Measurements from ENCODE around the gene THEMIS. TPM values are rescaled to one million over a fixed set of nuclear protein-coding genes. Genes with fewer than 3 reads are reported as not detected.

THEMIS gene
- total and polyA plus RNA-seq, 2 of the 4 experiments (the other 2 are of a cell fraction): not detected

DNA sequence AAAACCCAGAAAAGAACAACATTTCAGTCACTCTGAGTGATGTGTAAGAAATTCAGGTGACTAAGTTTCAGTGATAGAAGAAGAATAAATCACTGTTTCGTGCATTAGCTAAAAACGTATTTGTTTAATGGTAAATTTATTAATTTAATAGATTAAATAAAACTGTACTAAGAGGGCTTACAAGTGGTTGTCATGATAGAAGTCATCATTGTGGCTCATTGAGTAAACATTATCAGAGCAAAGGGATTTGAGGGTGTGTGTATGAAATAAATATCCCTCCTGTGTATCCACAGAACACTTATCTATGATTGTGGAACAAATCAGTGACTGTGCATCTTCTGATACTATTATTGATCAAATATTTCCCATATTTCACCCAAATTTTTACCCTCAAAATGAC is 40.1 kb downstream of the THEMIS start:
- CTCF ChIA-PET: no interaction called here
- no peak overlapping the region for H3K14ac ChIP-seq (replicated peaks; ENCODE audit: low read depth, low read length)
- no peak overlapping the region for H2BK15ac ChIP-seq (ENCODE audit: low read depth, low read length)
- dilution Hi-C loops (cut with HindIII; ENCODE audit: low sequenced_read_pairs, unreplicated experiment): no loop called here
- ATAC-seq (ENCODE audit: low read depth) (no peak), DNase-seq (no peak)
- H4K20me1 ChIP-seq (ENCODE audit: insufficient read depth, low read length): no peaks in the 10 kb centered on the region
- no peak overlapping the region for H3K4ac ChIP-seq (ENCODE audit: low read depth, low read length)
- no peak overlapping the region for H3K56ac ChIP-seq (ENCODE audit: extremely low read depth, insufficient read depth, low read length)
- no peaks in the 10 kb centered on the region for H3K36me3 ChIP-seq (ENCODE audit: control insufficient read depth, insufficient read depth, low read length)
- no peaks in the 10 kb centered on the region for H3K27me3 ChIP-seq (ENCODE audit: control insufficient read depth, insufficient read depth, low read length)
- H3K23ac ChIP-seq (ENCODE audit: low read depth, low read length): no peak overlapping the region
- no peak overlapping the region for H2AK9ac ChIP-seq (replicated peaks; ENCODE audit: low read depth, low read length, poor library complexity)
- POLR2A ChIA-PET (ENCODE audit: unreplicated experiment): no interaction called here
- H3K79me1 ChIP-seq (ENCODE audit: low read depth in 1 of 2, low read length in 2 of 2): no peaks in the 10 kb centered on the region
- H4K5ac ChIP-seq (ENCODE audit: low read depth, low read length): no peak overlapping the region
- H4K91ac ChIP-seq (ENCODE audit: insufficient read depth, low read depth, low read length): no peak overlapping the region
- H4K8ac ChIP-seq (ENCODE audit: low read depth in 2 of 2, low read length in 2 of 2): no peak overlapping the region
- H2AK5ac ChIP-seq (ENCODE audit: low read depth, low read length): no peak overlapping the region
- no peak overlapping the region for H2BK20ac ChIP-seq (ENCODE audit: low read depth, low read length)
- in situ Hi-C loops (cut with MboI; ENCODE audit: low sequenced_read_pairs): no loop called here
- H3K4me3 ChIP-seq (ENCODE audit: insufficient read depth, low read depth, low read length): no peak overlapping the region
- BruUV-seq (replicated peaks): no TSS peak
- WGBS, 2 experiments (ENCODE audit: extremely low coverage in 2 of 2, insufficient read length in 1 of 2): no CpG with 5 or more reads among the region's 2 CpGs
- no peaks in the 10 kb centered on the region for H3K4me1 ChIP-seq (ENCODE audit: control insufficient read depth, insufficient read depth, low read length)
- intact Hi-C loops (cut with micrococcal nuclease): no loop called here
- H3K9me3 ChIP-seq (ENCODE audit: control insufficient read depth, insufficient read depth, low read length): no peaks in the 10 kb centered on the region
- H3K9me1 ChIP-seq (ENCODE audit: insufficient read depth, low read length): no peaks in the 10 kb centered on the region
- H3K18ac ChIP-seq (ENCODE audit: low read depth, low read length): no peak overlapping the region
- no peak for TF ChIP-seq RCOR1 (IDR thresholded peaks at IDR 0.05; ENCODE audit: insufficient replicate concordance, low read length)
- TF ChIP-seq CHD1 (IDR thresholded peaks at IDR 0.05; ENCODE audit: low read depth, low read length): no peak
- TF ChIP-seq, protein P1, sequence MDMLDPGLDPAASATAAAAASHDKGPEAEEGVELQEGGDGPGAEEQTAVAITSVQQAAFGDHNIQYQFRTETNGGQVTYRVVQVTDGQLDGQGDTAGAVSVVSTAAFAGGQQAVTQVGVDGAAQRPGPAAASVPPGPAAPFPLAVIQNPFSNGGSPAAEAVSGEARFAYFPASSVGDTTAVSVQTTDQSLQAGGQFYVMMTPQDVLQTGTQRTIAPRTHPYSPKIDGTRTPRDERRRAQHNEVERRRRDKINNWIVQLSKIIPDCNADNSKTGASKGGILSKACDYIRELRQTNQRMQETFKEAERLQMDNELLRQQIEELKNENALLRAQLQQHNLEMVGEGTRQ (IDR thresholded peaks at IDR 0.05; ENCODE audit: low read depth, low read length): no peak
- TF ChIP-seq, protein P2, sequence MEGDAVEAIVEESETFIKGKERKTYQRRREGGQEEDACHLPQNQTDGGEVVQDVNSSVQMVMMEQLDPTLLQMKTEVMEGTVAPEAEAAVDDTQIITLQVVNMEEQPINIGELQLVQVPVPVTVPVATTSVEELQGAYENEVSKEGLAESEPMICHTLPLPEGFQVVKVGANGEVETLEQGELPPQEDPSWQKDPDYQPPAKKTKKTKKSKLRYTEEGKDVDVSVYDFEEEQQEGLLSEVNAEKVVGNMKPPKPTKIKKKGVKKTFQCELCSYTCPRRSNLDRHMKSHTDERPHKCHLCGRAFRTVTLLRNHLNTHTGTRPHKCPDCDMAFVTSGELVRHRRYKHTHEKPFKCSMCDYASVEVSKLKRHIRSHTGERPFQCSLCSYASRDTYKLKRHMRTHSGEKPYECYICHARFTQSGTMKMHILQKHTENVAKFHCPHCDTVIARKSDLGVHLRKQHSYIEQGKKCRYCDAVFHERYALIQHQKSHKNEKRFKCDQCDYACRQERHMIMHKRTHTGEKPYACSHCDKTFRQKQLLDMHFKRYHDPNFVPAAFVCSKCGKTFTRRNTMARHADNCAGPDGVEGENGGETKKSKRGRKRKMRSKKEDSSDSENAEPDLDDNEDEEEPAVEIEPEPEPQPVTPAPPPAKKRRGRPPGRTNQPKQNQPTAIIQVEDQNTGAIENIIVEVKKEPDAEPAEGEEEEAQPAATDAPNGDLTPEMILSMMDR (conservative IDR thresholded peaks at IDR 0.05; ENCODE audit: low read depth, low read length): no peak
- no peak for TF ChIP-seq RAD21 (IDR thresholded peaks at IDR 0.05; ENCODE audit: low read length)
- no peak for TF ChIP-seq NFE2L2 (IDR thresholded peaks at IDR 0.05; ENCODE audit: low read depth, low read length)
- TF ChIP-seq MAZ (IDR thresholded peaks at IDR 0.05; ENCODE audit: borderline replicate concordance, low read depth, low read length): no peak
- TF ChIP-seq, protein P3, sequence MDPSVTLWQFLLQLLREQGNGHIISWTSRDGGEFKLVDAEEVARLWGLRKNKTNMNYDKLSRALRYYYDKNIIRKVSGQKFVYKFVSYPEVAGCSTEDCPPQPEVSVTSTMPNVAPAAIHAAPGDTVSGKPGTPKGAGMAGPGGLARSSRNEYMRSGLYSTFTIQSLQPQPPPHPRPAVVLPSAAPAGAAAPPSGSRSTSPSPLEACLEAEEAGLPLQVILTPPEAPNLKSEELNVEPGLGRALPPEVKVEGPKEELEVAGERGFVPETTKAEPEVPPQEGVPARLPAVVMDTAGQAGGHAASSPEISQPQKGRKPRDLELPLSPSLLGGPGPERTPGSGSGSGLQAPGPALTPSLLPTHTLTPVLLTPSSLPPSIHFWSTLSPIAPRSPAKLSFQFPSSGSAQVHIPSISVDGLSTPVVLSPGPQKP (IDR thresholded peaks at IDR 0.05; ENCODE audit: borderline replicate concordance, low read depth, low read length): no peak
- no peak for TF ChIP-seq MXI1 (IDR thresholded peaks at IDR 0.05; ENCODE audit: borderline replicate concordance, low read depth, low read length)
- TF ChIP-seq CEBPB (IDR thresholded peaks at IDR 0.05; ENCODE audit: low read depth, low read length): no peak
- no peak for TF ChIP-seq BHLHE40 (IDR thresholded peaks at IDR 0.05; ENCODE audit: low read depth, low read length)
- no peak for TF ChIP-seq SMC3 (IDR thresholded peaks at IDR 0.05; ENCODE audit: low read depth, low read length)
- TF ChIP-seq RFX5 (IDR thresholded peaks at IDR 0.05; ENCODE audit: low read depth, low read length): no peak
- TF ChIP-seq POLR2A (IDR thresholded peaks at IDR 0.05; ENCODE audit: low read depth, low read length): no peak
- TF ChIP-seq MAFK (IDR thresholded peaks at IDR 0.05; ENCODE audit: low read depth, low read length): no peak
- TF ChIP-seq FOS (IDR thresholded peaks at IDR 0.05; ENCODE audit: low read depth, low read length): no peak
- H2BK5ac ChIP-seq (ENCODE audit: low read depth, low read length, poor library complexity, severe bottlenecking): no peak overlapping the region
- no peak overlapping the region for H2AFZ ChIP-seq (replicated peaks; ENCODE audit: low read length, poor library complexity)
- no peak overlapping the region for H3K4me2 ChIP-seq (ENCODE audit: low read depth, low read length)
- H3K9ac ChIP-seq (ENCODE audit: low read depth, low read length): no peak overlapping the region
- H3K27ac ChIP-seq (ENCODE audit: insufficient read depth, low read length): no peak overlapping the region
- no peak overlapping the region for H2BK120ac ChIP-seq (ENCODE audit: low read depth, low read length)

All from IMR-90 (cell line).